LNCaP clone FGC (cell line): ENCODE data around the gene ITPR1.

Experiments
- DNase-seq: peaks from one replicate; pipeline ENCODE4 v3.0.0-alpha.2; 2011; ENCODE audit warnings: low read depth
- H3K4me3 ChIP-seq: 2 replicates; pipeline ENCODE4 v1.5.1; 2011; ENCODE audit warnings: mild to moderate bottlenecking, low read depth, low read length, control low read depth
- TF ChIP-seq, protein P1 (sequence below): IDR thresholded peaks from 2 replicates; pipeline ENCODE4 v1.5.1; 2012; ENCODE audit warnings: mild to moderate bottlenecking; ENCODE audit not compliant: control insufficient read depth, insufficient read depth; ENCODE audit errors: extremely low read depth

Gene ITPR1

DNA sequence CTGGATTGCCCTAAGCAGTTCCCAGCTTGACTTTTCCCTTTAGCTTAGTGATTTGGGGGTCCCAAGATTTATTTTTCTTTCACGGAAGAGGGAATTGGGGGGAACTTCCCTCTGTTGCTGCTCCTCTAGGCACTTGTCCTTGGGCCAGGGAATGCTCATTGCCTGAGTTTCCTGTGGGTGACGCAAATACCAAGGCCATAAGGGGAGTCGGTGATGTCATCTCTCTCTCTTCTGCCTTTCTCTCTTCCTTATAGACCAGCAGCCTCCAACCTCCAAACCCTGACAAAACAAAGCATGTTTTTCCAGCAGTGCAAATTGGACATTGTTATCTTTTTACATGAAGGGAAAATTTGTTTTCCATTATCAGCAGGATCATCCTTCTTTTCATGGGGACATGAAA is 120.2 kb downstream of the ITPR1 start:
- DNase-seq, result no peak
- no peak overlapping the region for H3K4me3 ChIP-seq
- TF ChIP-seq, protein P1, sequence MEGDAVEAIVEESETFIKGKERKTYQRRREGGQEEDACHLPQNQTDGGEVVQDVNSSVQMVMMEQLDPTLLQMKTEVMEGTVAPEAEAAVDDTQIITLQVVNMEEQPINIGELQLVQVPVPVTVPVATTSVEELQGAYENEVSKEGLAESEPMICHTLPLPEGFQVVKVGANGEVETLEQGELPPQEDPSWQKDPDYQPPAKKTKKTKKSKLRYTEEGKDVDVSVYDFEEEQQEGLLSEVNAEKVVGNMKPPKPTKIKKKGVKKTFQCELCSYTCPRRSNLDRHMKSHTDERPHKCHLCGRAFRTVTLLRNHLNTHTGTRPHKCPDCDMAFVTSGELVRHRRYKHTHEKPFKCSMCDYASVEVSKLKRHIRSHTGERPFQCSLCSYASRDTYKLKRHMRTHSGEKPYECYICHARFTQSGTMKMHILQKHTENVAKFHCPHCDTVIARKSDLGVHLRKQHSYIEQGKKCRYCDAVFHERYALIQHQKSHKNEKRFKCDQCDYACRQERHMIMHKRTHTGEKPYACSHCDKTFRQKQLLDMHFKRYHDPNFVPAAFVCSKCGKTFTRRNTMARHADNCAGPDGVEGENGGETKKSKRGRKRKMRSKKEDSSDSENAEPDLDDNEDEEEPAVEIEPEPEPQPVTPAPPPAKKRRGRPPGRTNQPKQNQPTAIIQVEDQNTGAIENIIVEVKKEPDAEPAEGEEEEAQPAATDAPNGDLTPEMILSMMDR, result no peak

GRCh38 chr3:4614070-4614469 is 120.9 kb downstream of the ITPR1 start:
- DNase-seq, result no peak
- no peak overlapping the region for H3K4me3 ChIP-seq
- TF ChIP-seq, protein P1, result no peak

GRCh38 chr3:4614927-4615326 is 121.8 kb downstream of the ITPR1 start:
- TF ChIP-seq, protein P1, result no peak
- no peak for DNase-seq
- H3K4me3 ChIP-seq, result no peak overlapping the region

GRCh38 chr3:4615750-4616149 is 122.6 kb downstream of the ITPR1 start:
- H3K4me3 ChIP-seq, result no peak overlapping the region
- TF ChIP-seq, protein P1, result no peak
- no peak for DNase-seq

DNA sequence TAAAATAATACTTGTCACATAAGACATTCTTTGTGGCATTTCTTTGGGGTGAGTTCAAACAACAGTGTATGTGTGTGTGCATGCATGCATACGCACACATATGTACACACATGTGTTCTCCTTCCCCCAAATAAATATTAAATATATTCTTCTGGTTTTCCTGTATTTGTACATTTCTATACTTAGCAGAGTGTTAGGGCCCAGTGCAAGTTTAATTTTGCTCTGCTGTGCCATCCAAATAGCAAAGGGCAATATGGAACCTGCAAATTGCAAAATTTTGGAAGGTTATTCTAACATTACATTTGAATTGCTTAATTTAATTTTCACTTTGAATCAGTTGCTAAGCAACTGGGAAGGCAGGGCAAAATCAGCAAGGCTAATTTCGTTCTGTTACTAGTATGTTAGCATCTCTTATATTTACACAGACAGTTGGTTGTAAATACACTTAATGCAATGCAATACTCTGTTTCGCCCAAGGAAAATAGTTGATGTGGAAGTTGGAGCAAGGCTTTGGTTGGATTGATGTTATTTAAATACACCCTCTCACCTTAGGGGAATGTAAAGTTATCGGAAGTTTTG is 130.4 kb downstream of the ITPR1 start:
- DNase-seq, result no peak
- TF ChIP-seq, protein P1, result no peak
- H3K4me3 ChIP-seq, result no peak overlapping the region

DNA sequence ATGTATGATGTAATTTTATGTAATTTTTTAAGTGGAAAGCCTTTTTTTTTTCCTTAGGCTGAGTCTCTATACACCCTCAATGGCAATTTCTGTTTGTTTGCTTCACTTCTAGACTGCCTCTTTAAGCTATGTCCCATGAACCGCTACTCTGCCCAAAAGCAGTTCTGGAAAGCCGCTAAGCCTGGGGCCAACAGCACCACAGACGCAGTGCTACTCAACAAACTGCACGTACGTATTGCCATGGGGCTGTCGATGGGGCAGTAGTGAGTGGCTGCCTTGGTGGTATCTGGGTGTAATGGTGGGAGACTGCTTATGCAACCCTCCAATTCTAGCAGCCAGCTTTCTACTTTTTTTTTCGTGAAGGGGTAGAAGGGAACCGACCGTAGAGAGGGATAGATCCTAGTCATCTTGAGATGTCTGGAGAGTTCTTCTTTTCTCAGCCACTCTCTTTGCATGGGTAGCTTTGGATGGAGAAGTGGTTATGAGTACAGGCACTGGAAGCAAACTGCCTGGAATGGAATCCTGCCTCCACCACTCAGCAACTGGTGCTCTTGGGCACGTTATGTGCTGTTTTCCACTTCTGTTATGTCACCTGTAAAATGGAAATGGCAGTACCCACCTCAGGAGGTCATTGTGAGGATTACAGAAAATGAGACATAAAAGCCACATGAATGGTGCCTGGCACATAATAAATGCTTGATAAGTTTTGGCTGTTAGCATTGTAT is 134.7 kb downstream of the ITPR1 start:
- TF ChIP-seq, protein P1, result no peak
- H3K4me3 ChIP-seq, result no peak overlapping the region
- no peak for DNase-seq
